HS-5 (cell line): ENCODE data around the gene MAP2K7.
"Not testable (repeated sequence)": the region's sequence is repeated elsewhere in the genome, so short reads cannot be mapped to it uniquely, and the experiment has no call there.

Source experiments
- DNase-seq: peaks from one replicate; pipeline ENCODE4 v3.0.0-alpha.2; 2012; ENCODE audit warnings: low read depth

Gene MAP2K7

DNA sequence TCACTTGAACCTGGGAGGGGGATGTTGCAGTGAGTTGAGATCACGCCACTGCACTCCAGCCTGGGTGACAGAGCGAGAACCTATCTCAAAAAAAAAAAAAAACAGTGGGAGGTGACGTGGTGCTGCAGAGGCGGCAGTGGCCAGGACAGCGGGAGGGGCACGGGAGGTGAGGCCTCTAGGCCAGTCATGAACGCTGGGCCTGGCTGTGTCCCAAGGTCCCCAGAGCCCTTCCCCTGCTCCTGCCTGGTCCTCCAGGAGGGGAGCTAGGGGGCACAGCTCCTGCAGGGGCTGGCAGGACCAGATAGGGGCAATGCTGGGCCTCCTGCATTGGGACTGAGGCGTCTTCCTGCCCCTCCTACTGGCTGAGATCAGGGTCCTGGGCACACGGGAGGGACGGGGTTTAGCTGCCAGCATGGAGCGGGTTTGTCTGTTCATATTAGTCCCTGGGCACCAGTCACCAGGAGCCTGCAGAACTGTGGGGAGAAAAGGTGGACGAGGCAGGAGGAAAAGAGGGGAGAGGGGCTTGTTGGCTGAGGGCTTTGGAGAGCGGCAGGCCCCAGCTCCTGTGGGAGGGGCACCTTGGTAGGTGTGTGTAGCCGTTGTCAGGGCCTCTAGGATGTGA is 4.5 kb downstream of the MAP2K7 start:
- no peak for DNase-seq

GRCh38 chr19:7908742-7909461 is 5.2 kb downstream of the MAP2K7 start:
- DNase-seq = no peak

DNA sequence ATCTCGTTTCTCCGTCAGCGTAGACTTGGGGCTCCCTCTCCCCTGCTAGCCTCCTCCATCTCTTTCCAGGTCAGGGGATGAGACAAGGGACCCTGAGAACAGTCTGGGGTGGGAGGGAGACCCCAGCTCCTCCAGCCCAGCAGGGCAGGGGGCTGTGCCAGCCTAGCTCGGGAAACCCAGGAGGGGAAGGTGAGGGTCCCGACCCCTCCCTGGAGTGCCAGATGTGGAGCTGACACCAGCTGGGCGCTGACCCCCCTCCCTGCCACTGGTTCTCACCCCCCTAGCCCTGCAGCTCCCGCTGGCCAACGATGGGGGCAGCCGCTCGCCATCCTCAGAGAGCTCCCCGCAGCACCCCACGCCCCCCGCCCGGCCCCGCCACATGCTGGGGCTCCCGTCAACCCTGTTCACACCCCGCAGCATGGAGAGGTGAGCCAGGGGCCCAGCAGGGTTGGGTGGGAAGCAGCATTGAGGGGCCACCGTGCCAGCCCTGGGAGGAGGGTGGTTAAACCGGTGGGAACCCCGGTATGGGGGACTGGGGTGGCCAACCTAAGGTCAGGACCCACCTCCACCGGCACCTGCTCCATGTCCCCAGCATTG is 5.9 kb downstream of the MAP2K7 start:
- DNase-seq = no peak

DNA sequence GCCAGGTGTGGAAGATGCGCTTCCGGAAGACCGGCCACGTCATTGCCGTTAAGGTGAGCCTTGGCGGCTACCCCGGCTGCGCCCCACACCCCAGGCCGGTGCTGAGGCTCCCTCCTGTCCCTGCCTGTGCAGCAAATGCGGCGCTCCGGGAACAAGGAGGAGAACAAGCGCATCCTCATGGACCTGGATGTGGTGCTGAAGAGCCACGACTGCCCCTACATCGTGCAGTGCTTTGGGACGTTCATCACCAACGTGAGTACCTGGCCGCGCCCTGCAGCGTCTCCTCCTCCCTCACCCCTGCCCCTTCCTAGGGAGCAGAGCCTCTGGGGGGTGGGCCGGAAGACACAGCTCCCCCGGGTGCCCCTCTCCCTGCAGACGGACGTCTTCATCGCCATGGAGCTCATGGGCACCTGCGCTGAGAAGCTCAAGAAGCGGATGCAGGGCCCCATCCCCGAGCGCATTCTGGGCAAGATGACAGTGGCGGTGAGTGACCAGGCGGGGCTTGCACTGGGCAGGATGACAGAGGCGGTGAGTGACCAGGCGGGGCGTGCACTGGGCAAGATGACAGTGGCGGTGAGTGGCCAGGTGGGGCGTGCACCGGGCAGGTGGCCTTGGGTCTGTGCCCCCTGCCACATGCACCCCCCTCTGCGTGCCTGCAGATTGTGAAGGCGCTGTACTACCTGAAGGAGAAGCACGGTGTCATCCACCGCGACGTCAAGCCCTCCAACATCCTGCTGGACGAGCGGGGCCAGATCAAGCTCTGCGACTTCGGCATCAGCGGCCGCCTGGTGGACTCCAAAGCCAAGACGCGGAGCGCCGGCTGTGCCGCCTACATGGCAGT is 6.9 kb downstream of the MAP2K7 start:
- DNase-seq = no peak

DNA sequence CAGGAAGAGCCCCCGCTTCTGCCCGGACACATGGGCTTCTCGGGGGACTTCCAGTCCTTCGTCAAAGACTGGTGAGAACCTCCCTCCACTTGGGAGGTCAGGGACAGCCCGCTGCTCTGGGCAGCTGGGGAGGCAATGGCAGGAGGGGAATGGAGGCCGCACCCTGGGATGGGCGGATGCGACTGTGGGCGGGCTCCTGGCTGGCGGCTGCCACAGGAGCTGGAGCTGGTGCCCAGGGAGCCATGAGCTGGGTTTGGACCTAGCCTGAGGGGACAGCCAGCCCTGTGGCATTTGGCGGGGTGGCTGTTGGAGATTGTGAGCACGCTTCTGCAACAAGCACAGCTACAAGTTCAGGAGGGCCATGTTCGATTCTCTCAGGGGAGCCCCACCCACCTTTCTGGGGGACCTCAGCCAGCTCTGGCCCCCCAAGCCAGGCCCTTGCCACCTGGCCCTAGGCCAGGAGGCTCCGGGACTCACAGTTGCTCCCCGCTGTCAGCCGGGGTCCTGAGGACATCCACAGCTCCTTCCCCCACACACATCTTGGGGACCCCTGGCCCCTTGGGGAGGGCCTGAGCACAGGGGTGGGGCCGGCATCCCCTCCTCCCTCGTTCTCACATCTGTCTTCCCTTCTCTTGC is 7.9 kb downstream of the MAP2K7 start:
- no peak for DNase-seq

- no peak for DNase-seq
Observed at GRCh38 chr19:7912144-7912696, 8.5 kb downstream of the MAP2K7 start.

DNA sequence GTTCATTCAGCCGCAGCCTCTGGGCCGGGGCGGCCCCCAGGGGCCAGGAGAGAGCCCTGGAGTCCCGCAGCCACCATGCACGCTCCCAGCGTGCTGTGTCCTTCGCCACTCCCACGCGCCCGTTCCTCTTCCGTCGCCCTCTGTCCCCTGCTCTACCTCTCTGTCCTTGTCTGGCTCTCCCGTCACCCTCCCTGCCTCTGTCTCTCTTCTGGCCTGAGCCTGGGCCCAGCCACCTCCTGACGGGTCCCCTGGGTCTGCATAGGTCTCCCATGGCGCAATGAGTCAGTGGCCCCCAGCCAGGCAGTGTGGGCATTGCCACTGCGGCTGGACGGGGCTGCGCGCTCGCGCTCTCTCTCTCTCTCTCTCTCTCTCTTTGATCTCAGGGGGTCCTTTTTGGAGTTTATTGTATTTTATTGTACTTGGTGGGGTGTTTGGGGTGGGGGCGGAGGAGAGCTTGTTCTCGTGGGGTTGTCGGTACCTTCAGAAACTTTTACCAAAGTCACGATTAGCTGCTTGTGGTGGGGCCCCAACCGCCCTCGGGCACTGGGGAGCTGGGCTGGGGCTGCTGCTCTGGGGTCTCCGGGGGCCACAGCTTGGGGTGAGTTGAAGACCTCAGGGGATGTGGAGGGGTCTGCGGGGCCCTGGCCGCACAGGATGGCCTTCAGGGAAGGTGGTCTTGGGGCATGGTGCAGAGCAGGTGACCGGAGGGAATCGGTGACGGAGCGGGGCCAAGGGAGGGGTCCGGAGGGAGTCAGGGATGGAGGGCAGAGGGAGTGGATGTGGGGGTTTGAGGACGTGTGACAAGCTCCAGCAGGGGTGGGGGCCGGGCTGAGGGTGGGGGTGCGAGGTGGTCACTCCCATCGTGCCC is 9.3 kb downstream of the MAP2K7 start:
- no peak for DNase-seq

- DNase-seq = no peak
Observed at GRCh38 chr19:7913652-7914051, 10.0 kb downstream of the MAP2K7 start.

DNA sequence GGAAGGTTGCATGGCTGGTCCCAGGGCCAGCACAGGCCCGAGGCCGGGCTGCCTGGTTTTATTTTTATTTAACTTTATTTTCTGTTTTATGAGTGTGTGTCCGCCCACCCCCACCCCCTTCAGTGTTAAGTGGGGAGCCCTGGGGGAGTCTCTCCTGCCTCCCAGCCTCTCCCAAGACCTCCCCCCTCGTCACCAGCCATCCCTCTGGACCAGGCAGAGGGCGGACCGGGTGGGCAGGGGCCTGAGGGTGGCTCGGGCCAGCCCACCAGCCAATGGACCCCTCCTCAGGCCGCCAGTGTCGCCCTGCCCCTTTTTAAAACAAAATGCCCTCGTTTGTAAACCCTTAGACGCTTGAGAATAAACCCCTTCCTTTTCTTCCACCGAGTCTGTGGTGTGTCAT is 10.4 kb downstream of the MAP2K7 start:
- no peak for DNase-seq

GRCh38 chr19:7914598-7915045 is 10.9 kb downstream of the MAP2K7 start, which contains the start of gene TGFBR3L:
Gene TGFBR3L, plus strand, starts transcription at chr19:7914830.
- no peak for DNase-seq

GRCh38 chr19:7915250-7916102 is 11.8 kb downstream of the MAP2K7 start:
- DNase-seq = no peak

DNA sequence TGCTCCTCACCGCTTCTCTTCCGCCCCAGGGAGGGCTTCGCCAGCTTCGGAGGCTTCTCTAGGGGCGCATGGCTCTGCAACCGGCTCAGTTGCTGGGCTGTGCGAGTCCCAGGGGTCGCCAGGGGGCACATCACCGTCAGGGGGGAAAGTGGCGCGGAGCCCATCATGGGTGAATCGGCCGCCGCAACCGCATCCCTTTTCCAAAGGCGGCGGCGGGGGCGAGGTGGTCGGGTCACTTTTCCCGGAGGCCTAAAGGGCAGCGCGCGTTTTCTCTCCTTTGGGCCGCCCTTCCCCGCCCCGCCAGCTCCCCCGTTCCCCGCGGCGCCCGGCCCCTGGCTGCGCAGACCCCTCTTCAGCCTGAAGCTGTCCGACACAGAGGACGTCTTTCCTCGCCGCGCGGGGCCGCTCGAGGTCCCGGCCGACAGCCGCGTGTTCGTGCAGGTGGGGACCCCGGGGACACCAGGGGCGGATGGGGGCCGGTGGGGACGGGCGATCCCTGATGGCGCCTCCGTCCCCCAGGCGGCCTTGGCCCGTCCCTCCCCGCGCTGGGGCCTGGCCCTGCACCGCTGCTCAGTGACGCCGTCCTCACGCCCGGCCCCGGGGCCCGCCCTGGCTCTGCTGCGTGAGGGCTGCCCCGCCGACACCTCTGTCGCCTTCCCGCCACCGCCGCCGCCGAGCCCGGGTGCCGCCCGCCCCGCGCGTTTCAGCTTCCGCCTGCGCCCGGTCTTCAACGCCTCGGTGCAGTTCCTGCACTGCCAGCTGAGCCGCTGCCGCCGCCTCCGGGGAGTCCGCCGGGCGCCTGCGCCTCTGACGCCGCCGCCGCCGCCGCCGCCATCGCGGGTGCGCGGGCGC is 12.7 kb downstream of the MAP2K7 start:
- DNase-seq = no peak

- DNase-seq = no peak
Observed at GRCh38 chr19:7916955-7917266, 13.2 kb downstream of the MAP2K7 start.

DNA sequence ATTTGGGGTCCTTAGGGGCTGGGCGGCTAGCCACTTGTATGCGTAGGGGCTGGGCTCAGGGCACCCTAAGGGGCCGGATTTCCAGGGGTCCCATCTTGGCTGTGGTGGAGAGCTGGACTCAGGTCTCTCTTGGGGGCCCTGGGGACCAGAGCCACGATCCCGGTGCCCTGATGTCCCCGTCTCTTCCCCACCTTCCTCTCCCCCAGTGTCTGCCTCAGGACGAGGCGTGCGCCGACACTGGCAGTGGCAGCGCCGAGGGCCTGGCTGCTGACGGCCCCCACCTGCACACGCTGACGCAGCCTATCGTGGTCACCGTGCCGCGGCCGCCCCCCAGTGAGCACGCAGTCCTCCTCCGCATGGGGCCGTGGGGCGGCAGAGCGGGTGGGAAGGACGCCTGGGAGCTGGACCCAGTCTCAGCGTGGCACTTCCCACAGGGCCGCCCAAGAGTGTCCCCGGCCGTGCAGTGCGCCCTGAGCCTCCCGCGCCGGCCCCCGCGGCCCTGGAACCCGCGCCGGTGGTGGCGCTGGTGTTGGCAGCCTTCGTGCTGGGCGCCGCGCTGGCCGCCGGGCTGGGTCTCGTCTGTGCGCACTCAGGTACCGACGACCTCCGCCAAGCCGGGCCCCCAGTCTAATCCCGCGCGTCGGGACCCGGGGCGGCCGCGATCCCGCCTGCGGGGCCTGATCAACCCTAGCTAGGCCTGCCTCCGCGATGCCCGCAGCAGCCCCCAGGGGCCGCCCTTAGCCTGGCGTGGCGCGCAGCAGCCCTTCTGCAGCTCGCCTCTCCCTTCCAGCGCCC is 13.8 kb downstream of the MAP2K7 start:
- no peak for DNase-seq

- DNase-seq = not testable (repeated sequence)
Observed at GRCh38 chr19:7918062-7918614, 14.5 kb downstream of the MAP2K7 start.

- no peak for DNase-seq
Observed at GRCh38 chr19:7918615-7919421, 15.1 kb downstream of the MAP2K7 start.
